H54 (cell line): Measurements from ENCODE around the gene CEP78.
"Not testable (repeated sequence)": the region's sequence is repeated elsewhere in the genome, so short reads cannot be mapped to it uniquely, and the experiment has no call there.

ENCODE experiments used
- DNase-seq: peaks from one replicate; pipeline ENCODE4 v3.0.0; 2011; ENCODE audit warnings: low spot score, mixed read lengths; ENCODE audit not compliant: insufficient read length
- FAIRE-seq: peaks from 3 replicates; lab custom pipeline; 2011; peaks lifted over from hg19 to GRCh38; lab: Jason Lieb, UNC
- POLR2A ChIP-seq: IDR thresholded peaks from 2 replicates; pipeline ENCODE4 v1.6.1; 2011; ENCODE audit warnings: low read depth, mild to moderate bottlenecking, low read length

CEP78 gene

DNA sequence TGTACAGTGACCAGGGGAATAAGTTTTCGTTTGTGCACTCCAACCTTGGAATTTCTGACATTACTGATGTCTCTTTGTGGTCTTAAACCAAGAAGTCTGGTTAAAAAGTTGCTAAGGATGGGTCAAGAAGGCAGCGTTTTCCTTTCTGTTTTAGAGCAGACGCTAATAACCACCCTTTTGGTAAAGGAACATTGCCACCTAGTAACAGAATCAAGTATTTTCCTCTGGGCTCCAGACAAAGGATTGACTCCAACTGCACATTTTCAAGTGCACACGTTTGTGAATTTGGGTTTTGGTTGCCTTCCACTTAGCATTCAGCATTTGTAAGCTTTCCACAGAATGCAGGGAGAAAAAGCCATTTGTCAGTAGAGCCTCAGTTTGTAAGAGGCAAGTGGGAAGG lies 22.2 kb upstream of the CEP78 start:
- TF ChIP-seq POLR2A: no peak
- peak; percentile 92 for FAIRE-seq
- no peak for DNase-seq

DNA sequence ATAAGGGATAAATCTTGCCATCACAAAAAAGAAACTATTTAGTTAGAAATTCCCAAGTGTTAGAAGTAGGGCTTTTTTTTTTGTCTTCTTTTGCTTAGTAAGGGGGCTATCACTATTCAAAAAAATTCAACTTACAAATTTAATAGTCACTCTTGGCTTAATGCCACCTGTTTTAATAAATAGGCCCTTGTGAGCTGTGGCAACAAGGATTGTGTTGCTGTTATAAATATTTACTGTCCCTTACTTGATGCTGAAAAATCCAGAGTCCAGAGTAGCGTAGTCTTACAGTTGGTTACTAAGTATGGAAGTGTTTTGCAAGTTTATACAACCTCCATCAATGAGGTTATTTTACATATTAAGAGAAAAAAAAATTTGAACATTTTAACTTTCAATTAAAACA lies 21.4 kb upstream of the CEP78 start:
- TF ChIP-seq POLR2A: no peak
- DNase-seq: no peak
- FAIRE-seq: no peak

DNA sequence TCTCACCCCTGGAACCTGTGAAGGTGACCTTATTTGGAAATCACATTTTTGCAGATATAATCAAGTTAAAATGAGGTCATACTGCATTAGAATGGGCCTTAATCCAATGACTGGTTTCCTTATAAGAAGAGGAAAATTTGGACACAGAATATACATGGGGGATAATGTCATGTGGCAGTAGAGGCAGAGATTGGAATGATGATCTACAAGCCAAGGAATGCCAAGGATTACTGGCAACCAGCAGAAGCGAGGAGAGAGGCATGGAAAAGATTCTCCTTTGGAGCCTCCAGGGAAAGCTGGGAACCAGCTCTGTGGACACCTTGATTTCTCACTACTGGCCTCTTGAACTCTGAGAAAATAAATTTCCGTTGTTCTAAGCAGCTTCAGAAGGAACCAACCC lies 20.2 kb upstream of the CEP78 start:
- no peak for TF ChIP-seq POLR2A
- DNase-seq: no peak
- FAIRE-seq: no peak

DNA sequence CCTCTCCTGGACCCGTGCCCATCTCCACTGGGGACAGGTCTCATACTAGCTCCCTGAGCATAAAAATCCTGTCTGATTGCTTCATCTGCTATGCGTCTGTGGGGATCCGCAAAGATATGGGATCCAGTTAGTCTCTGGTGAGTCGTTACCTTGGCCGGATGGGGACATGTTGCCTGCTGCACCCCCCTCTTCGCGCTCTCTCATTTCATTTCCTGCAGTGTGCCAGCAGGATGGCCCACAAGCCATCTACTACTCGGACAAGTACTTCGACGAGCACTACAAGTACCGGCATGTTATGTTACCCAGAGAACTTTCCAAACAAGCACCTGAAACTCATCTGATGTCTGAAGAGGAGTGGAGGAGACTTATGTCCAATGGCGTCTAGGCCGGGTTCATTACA lies 17.0 kb upstream of the CEP78 start:
- no peak for TF ChIP-seq POLR2A
- DNase-seq (no peak), FAIRE-seq (no peak)

DNA sequence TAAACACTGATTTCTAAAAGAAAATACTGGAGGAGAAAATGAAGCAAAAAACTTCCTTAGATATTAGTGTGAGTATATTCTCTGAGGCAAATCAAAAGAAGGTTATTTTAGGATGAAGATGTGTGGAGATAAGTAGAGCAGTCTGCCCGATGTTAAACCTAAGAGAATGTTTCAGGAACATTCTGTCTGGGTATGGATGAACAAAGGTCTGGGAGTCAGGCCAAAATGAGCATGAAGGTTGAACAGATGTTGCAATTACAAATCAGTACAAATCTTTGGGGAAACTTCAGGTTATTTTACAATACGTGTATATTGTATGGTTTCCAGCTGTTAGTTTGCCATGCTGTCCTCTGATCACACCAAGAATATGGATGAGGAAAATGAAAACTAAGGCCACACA lies 14.4 kb upstream of the CEP78 start:
- no peak for TF ChIP-seq POLR2A
- FAIRE-seq: peak; percentile 23
- DNase-seq: no peak

DNA sequence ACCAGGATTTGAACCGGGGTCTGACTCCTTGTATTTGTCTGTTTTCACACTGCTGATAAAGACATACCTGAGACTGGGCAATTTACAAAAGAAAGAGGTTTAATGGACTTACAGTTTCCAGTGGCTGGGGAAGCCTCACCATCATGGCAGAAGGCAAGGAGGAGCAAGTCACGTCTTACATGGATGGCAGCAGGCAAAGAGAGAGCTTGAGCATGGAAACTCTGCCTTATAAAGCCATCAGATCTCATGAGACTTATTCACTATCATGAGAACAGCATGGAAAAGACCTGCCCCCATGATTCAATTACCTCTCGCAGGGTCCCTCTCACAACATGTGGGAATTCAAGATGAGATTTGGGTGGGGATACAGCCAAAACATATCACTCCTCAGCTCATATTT lies 14.0 kb upstream of the CEP78 start:
- FAIRE-seq: not testable (repeated sequence)

DNA sequence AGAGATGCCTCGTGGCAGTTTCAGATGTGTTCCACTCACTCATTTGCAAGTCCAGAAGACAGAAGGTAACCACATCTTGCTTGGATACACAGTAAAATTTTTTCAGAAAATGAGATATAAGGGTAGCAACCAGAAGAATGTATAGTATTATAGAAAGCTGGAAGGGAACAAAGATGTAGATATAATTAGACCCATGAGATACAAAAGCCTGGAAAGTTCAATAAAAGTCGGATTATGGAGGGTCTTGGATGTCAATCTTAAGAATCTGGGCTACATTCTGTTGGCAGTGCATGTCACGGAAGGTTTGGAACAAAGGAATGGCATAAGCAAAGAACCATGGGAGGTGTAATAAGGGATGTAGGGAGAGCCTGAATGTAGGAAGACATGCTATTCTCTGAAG lies 5.1 kb upstream of the CEP78 start:
- no peak for TF ChIP-seq POLR2A
- DNase-seq (no peak), FAIRE-seq (no peak)

More for the DNA sequence above, 14.0 kb upstream of the CEP78 start:
- DNase-seq: not testable (repeated sequence)

DNA sequence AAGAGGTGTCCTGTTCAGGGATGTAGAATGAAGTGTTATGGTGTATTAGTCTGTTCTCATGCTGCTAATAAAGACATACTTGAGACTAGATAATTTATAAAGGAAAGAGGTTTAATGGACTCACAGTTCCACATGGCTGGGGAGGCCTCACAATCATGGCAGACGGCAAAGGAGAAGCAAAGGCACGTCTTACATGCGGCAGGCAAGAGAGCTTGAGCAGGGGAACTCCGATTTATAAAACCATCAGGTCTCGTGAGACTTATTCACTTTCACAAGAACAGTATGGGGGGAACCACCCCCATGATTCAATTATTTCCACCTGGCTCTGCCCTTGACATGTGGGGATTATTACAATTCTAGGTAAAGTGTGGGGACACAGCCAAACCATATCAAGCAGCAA lies 3.4 kb upstream of the CEP78 start:
- not testable (repeated sequence) for DNase-seq, FAIRE-seq

DNA sequence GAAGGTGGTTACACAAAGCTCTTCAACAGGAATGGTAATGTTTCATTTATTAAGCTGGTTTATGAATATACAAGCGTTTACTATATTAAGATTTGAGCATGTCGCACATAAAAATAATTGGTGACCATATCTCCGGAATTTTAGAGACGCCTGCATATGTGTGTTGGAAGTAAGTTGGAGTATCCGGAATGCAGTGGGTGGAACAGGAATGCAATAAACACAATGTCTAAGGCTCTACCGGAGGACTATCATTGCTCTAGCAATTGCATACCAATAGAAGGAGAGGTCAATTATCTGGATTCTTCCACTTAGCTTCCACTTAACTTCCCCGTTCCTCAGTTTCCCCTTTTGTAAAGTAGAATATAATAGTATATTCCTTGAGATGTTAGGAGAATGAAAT lies 1.1 kb upstream of the CEP78 start:
- FAIRE-seq (no peak), DNase-seq (no peak)
- TF ChIP-seq POLR2A: no peak

DNA sequence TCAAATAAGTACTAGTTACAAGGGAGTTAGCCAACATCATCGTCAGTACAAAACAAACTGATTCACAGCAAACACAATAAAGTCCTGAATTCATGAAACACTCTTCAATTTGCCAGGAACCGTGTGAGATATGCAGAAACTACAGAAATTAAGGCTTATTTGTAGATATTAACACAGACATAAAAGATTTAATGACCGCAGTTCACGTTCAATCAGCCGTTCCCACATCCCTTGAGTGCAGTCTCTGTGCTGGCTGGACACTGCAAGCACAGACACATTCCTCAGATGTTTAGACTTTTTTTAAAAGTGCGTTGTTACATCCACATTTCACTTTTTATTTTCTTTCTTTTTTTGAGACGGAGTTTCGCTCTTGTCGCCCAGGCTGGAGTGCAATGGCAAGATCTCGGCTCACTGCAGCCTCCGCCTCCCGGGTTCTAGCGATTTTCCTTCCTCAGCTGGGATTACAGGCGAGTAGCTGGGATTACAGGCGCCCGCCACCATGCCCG lies 566 bp upstream of the CEP78 start:
- peak; percentile 47 for DNase-seq
- FAIRE-seq: no peak
- TF ChIP-seq POLR2A: no peak

DNA sequence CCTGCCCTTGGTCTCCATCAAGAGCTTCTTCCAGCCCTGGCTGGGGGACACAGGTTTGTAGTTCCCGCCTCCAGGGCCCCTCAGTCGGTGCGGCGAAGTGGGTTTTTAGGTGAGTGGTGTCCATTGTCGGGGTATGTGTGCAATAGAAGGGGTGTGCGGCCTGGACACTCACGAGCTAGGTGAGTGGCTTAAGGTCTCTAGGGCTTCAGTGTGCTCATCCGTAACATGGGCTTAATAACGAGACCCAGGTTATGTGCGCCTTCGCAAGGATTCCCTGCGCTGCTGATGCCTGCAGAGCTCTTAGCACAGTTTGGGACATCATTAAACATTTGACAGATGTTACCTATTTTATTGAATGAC lies 656 bp downstream of the CEP78 start:
- no peak for TF ChIP-seq POLR2A
- DNase-seq: no peak
- no peak for FAIRE-seq

DNA sequence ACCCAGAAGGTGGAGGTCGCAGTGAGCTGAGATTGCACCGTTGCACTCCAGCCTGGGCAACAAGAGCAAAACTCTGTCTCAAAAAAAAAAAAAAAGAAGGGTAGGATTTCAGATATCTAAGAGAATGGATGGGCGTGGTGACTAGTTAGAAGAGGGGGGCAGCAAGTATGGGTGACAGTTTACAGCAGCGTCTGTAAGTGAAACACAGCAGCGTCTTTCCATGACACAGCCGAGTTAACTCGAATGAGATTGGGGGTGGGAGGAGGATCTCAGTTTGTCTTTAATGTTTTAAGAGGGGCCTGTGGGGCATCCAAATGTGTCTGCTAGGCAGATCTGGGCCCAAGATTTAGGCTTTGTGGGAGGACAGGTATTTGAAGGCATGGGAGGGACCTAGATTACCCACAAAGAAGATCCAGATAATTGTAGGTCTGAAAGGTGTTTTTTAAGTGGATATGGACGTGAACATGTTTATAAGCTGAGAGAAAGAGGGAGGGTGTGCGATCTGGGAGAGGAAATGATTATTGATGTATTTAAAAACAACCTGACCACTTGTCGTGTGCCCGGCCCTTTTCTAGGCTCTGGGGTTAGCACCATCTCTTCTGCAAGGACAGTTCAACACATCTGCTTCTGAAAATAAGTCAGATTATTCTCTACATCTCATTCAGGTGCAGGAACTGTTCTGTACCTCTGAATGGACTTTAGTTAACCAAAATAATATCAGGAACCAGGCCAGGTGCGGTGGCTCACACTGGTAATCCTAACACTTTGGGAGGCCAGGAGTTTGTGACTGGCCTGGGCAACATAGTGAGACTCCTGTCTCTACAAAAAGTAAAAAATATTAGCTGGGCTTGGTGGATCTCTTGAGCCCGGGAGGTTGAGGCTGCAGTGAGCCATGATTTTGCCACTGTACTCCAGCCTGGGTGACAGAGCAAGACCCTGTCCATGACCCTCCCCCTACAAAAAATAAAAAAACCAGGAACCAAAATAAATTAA lies 2.5 kb downstream of the CEP78 start:
- no peak for FAIRE-seq
- no peak for DNase-seq
- no peak for TF ChIP-seq POLR2A

DNA sequence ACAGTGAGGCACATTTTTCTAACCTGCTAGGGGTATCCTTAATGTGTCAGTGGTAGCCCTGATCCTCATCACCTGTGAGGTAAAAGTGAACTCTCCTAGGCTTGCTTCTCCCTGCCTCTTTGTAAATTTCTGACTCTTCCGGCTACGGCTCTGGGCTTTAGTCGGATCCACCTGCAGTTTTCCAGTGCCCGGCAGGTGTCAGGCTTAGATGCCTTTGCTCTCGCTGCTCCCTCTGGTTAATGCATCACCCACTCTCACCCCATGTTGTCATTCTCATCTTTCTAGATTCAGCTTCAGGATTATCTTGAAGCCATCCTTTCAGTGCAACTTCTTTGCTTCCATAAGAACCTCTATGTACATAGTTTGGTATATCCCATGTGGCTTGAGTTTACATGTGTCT lies 3.6 kb downstream of the CEP78 start:
- DNase-seq (no peak), FAIRE-seq (no peak)

DNA sequence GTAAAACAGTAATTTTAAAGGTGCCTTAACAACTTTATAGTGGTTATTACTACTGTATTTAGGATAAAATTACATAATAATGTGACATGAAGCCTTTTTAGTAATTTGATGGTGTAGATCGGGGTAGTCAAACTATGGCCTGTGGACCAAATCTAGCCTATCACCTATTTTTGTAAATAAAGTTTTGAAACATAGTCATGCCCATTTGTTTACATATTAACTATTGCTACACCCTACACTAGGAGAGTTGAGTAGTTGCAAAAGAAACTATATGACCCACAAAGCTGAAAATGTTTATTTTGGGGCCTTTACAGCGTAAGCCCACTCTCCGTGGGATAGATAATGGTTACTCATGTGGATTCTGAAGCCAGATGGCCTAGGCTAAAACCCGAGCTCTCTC lies 6.2 kb downstream of the CEP78 start:
- FAIRE-seq (no peak), DNase-seq (no peak)
- TF ChIP-seq POLR2A: no peak

More for the DNA sequence above, 3.6 kb downstream of the CEP78 start:
- TF ChIP-seq POLR2A: no peak

DNA sequence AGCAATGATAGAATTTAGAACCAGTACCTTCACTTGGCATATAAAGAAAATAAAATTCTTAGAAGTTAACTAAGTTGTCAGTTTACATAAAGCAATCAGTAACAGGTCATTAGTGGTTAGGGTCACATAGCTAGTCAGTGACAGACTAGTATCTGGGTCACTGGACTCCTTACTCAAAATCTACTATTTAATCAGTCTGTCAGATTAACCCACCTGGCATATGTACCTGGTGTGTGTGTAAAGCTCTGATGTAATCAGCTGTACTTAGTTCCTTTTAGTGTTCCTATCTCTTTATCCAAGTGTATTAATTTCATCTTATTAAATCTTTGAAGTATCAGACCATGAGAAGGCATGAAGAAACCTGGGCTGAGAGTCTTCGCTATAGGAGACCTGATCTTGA lies 7.3 kb downstream of the CEP78 start:
- FAIRE-seq: peak; percentile 89
- DNase-seq: no peak
- TF ChIP-seq POLR2A: no peak
